Kidney (tissue), 14 donors: ENCODE measurements around the gene PIK3R6. TPM values are rescaled to one million over a fixed set of nuclear protein-coding genes. Genes with fewer than 3 reads are reported as not detected.

Experiments
- DNase-seq, 5 donors: peaks; one replicate each; pipeline ENCODE4 v3.0.0-alpha.2; 2013 to 2020
- FAIRE-seq: peaks from 2 replicates; lab custom pipeline; 2012; peaks lifted over from hg19 to GRCh38; lab: Jason Lieb, UNC
- H3K27ac ChIP-seq, 2 donors: one replicate each; pipeline ENCODE4 v1.7.0; 2013; ENCODE audit warnings: low read depth in 2 of 2, low read length in 2 of 2, inconsistent platforms in 1 of 2
- H3K27me3 ChIP-seq: one replicate; pipeline ENCODE4 v1.7.1; 2013; ENCODE audit warnings: low read length, inconsistent platforms; ENCODE audit not compliant: control insufficient read depth, insufficient read depth
- H3K36me3 ChIP-seq, 3 donors: one replicate each; pipeline versions ENCODE4 v1.7.0 to v1.7.1; 2013; ENCODE audit warnings: low read length in 3 of 3, control low read depth in 1 of 3, inconsistent platforms in 1 of 3; ENCODE audit not compliant: insufficient read depth in 3 of 3, control insufficient read depth in 2 of 3
- H3K4me1 ChIP-seq, 3 donors: one replicate each; pipeline versions ENCODE4 v1.7.0 to v1.7.1; 2013; ENCODE audit warnings: low read length in 3 of 3, inconsistent platforms in 1 of 3, low read depth in 1 of 3; ENCODE audit not compliant: control insufficient read depth in 2 of 3, insufficient read depth in 2 of 3
- H3K4me3 ChIP-seq, 3 donors: one replicate each; pipeline versions ENCODE4 v1.7.0 to v1.8.1; 2013; ENCODE audit warnings: low read length in 3 of 3, control low read depth in 1 of 3, inconsistent platforms in 1 of 3
- H3K9ac ChIP-seq, 3 donors: one replicate each; pipeline versions ENCODE4 v1.7.0 to v1.7.1; 2013; ENCODE audit warnings: low read length in 3 of 3, control low read depth in 1 of 3, inconsistent platforms in 1 of 3
- H3K9me3 ChIP-seq, 3 donors: one replicate each; pipeline versions ENCODE4 v1.7.0 to v1.7.1; 2013; ENCODE audit warnings: low read length in 3 of 3, control low read depth in 1 of 3, inconsistent platforms in 1 of 3; ENCODE audit not compliant: control insufficient read depth in 2 of 3, insufficient read depth in 1 of 3
- intact Hi-C: fragments of 100-400 bp; cut with DNase I; formaldehyde crosslinking; loops from one replicate; pipeline ENCODE4 v1.11.1; 2022
- polyA plus RNA-seq: library from polyadenylated mRNA; stranded (reverse); fragments of 350-450 nt; fragmentation: Illumina TruSeq; extraction: RNeasy Lipid Tissue Mini Kit (QIAGEN cat#74804); gene quantifications from one replicate; pipeline ENCODE4 v1.2.3, GENCODE V29; 2014; ENCODE audit warnings: low read depth, low replicate concordance; ENCODE audit not compliant: insufficient read depth
- total RNA-seq: library from RNA; stranded (reverse); fragmentation: NEBNext Ultra II Directional; extraction: Animal tissue kit (Norgen Biotek cat#: 25700); gene quantifications from one replicate; pipeline ENCODE4 v1.2.1, GENCODE V29; 2021
- TF ChIP-seq, protein P1 (sequence below): IDR thresholded peaks from 3 replicates; pipeline ENCODE4 v1.5.1; 2012; ENCODE audit warnings: mild to moderate bottlenecking, moderate library complexity, borderline replicate concordance; ENCODE audit not compliant: insufficient read depth; ENCODE audit errors: extremely low read depth
- donor health status: control.
- donor health status: control.
- donor health status: control.
- donor health status: control.
- donor health status: control.
- donor health status: DM: yes; HTN: yes; CAD: no.
- donor health status: Normal renal cell carcinoma (clear cell type).

PIK3R6 gene
- total and polyA plus RNA-seq, 2 donors from 2014 or later = 0.17 to 2.3 TPM

DNA sequence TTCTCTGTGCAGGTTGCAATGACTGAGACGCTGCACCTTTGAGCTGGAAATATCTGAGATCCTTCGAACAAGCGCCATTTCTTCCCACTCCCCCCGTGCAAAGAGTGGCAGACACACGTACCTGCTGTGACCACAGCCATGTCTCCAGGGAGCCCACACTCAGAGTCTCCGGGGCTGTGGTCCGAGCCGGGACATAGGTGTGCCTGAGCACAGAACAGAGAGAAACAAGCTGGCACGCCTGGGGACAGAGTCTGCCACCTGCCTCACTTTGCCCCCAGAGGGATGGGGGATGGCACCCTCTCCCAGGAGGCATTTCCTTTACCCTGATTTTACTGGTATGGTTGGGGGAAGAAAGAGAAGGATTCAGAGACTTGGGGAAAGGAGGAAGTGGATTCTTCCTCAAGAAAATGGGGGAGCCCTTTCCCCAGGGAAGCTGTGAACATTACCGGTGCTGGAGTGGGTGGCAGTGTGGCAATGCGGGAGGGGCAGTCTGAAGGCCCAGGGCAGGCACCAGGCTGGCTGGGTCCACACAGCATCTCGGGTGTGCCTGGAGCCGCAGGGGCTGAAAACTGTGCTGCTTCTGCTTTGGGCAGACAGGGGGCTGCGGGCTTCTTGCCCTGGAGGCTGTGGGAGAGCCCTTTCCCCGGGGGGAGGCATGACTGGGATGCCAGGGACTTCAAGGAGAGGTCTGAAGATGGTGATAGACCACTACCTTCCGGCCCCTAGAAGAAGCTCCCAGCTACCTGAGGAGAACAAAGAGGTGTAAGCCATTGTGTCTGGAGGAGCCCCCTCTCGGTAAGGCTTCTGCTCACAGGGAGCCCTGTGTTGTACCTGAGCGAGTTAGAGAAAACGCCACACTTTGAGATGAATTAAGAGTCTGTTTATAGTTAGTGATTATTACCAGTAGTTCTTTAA lies 6.6 kb upstream of the PIK3R6 start:
- no peak for FAIRE-seq
- intact Hi-C loops = no loop called here
- H3K36me3 ChIP-seq = no peaks in the 10 kb centered on the region
- H3K9ac ChIP-seq = no peak overlapping the region
- no peak overlapping the region for H3K27ac ChIP-seq
- no peaks in the 10 kb centered on the region for H3K9me3 ChIP-seq
- no peak for DNase-seq
- H3K4me3 ChIP-seq = no peak overlapping the region
- TF ChIP-seq, protein P1, sequence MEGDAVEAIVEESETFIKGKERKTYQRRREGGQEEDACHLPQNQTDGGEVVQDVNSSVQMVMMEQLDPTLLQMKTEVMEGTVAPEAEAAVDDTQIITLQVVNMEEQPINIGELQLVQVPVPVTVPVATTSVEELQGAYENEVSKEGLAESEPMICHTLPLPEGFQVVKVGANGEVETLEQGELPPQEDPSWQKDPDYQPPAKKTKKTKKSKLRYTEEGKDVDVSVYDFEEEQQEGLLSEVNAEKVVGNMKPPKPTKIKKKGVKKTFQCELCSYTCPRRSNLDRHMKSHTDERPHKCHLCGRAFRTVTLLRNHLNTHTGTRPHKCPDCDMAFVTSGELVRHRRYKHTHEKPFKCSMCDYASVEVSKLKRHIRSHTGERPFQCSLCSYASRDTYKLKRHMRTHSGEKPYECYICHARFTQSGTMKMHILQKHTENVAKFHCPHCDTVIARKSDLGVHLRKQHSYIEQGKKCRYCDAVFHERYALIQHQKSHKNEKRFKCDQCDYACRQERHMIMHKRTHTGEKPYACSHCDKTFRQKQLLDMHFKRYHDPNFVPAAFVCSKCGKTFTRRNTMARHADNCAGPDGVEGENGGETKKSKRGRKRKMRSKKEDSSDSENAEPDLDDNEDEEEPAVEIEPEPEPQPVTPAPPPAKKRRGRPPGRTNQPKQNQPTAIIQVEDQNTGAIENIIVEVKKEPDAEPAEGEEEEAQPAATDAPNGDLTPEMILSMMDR = no peak
- no peaks in the 10 kb centered on the region for H3K4me1 ChIP-seq
- H3K27me3 ChIP-seq = no peaks in the 10 kb centered on the region

DNA sequence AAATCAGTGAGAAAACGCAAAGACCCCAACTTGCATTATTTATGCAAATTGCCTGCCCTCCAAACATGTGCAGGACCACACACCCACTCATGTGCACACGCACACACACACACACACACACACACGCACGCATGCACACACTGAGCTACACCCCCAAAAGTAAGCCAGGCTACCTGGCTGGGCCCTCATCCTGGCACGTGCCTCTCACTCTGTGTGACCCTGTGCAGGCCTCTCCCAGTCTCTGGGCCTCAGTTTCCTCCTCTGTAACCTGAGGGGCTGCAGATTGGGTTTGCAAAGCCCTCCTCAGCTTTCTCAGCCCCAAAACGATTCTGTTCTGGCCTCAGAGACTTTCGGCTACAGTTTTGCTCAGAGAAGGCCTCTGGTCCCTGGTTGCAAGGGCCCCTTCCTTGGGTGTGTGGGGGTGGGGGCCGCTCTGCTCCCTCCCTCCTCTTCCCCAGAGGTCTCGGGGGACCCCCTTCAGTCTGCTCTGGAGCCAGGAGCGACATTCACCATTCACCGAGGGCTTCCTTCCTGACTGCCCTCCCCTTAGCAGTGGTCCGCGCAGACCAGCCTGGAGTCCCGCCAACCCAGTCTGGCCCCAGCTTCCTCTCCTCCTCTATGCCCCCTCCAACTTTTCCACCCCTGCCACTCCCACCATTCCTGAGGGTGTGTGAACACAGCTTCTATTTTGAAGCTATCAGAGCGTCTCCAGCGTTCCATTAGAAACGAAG lies 5.4 kb upstream of the PIK3R6 start:
- Histone ChIP-seq H3K27me3 (no peaks in the 10 kb centered on the region), H3K36me3 (no peaks in the 10 kb centered on the region), H3K27ac (no peak overlapping the region), H3K4me3 (no peak overlapping the region), H3K4me1 (no peaks in the 10 kb centered on the region), H3K9ac (no peak overlapping the region), H3K9me3 (no peaks in the 10 kb centered on the region)
- intact Hi-C loops = no loop called here
- DNase-seq (peak in 3 of 5 donors; percentile 28 to 57 (median 51)), FAIRE-seq (no peak)
- TF ChIP-seq, protein P1 = no peak

- Histone ChIP-seq H3K36me3 (no peaks in the 10 kb centered on the region), H3K4me3 (no peak overlapping the region), H3K4me1 (no peaks in the 10 kb centered on the region), H3K27ac (no peak overlapping the region), H3K27me3 (no peaks in the 10 kb centered on the region), H3K9ac (no peak overlapping the region), H3K9me3 (no peaks in the 10 kb centered on the region)
- FAIRE-seq = no peak
- intact Hi-C loops = no loop called here
- TF ChIP-seq, protein P1 = no peak
- DNase-seq = no peak
Measured at GRCh38 chr17:8872036-8872704, 4.7 kb upstream of the PIK3R6 start.
